PC-9 (cell line): Measurements from ENCODE around the gene ADCY2. TPM values are rescaled to one million over a fixed set of nuclear protein-coding genes. Genes with fewer than 3 reads are reported as not detected.

Source experiments
- BruUV-seq: library from RNA; stranded (reverse); fragments of 400-500 nt; replicated peaks from 2 replicates; lab custom pipeline; 2021; lab: Mats Ljungman, UMichigan
- CTCF ChIA-PET: fragments of 300-600 bp; sonication (Branson Sonifier 250); formaldehyde crosslinking; loops from one replicate; lab custom pipeline; 2022; ENCODE audit warnings: antibody characterized with exemption; lab: Charles Lee
- POLR2A ChIA-PET: fragments of 300-600 bp; sonication (Branson Sonifier 250); formaldehyde crosslinking; loops from one replicate; lab custom pipeline; 2022; ENCODE audit warnings: antibody characterized with exemption; ENCODE audit not compliant: unreplicated experiment; lab: Charles Lee
- DNase-seq, 2 experiments: peaks; one replicate each; pipeline versions ENCODE4 v3.0.0 to v3.0.0-alpha.2; 2015 to 2022; ENCODE audit warnings: mixed read lengths in 1 of 2
- H2AFZ ChIP-seq: fragments of 200-600 bp; sonication (generic); 2 replicates; pipeline ENCODE4 v1.8.1; 2017; ENCODE audit warnings: antibody characterized with exemption
- H3F3A ChIP-seq: fragments of 200-600 bp; sonication (generic); 2 replicates; pipeline ENCODE4 v1.8.1; 2017; ENCODE audit warnings: antibody characterized with exemption, mild to moderate bottlenecking, low read depth; ENCODE audit not compliant: insufficient read depth
- H3K27ac ChIP-seq: fragments of 200-600 bp; sonication (generic); 2 replicates; pipeline ENCODE4 v1.6.1; 2016; ENCODE audit warnings: mixed run types
- H3K27me3 ChIP-seq: fragments of 200-600 bp; sonication (generic); 2 replicates; pipeline ENCODE4 v1.6.1; 2016; ENCODE audit warnings: low read depth, mixed run types; ENCODE audit not compliant: insufficient read depth
- H3K36me3 ChIP-seq: fragments of 200-600 bp; sonication (generic); 2 replicates; pipeline ENCODE4 v1.6.1; 2016; ENCODE audit warnings: low read depth, mixed run types
- H3K4me1 ChIP-seq: fragments of 200-600 bp; sonication (generic); replicated peaks from 2 replicates; pipeline ENCODE4 v1.6.1; 2016; ENCODE audit warnings: mixed run types; ENCODE audit not compliant: insufficient read depth
- H3K4me2 ChIP-seq: fragments of 200-600 bp; sonication (generic); 2 replicates; pipeline ENCODE4 v1.6.1; 2017; ENCODE audit warnings: mixed run types
- H3K4me3 ChIP-seq: fragments of 200-600 bp; sonication (generic); 2 replicates; pipeline ENCODE4 v1.6.1; 2016; ENCODE audit warnings: mixed run types
- H3K79me2 ChIP-seq: fragments of 200-600 bp; sonication (generic); 2 replicates; pipeline ENCODE4 v1.6.1; 2017; ENCODE audit warnings: low read depth, mixed run types
- H3K9me2 ChIP-seq: fragments of 200-600 bp; sonication (generic); 2 replicates; pipeline ENCODE4 v1.8.1; 2017; ENCODE audit warnings: mild to moderate bottlenecking; ENCODE audit not compliant: insufficient read depth
- H3K9me3 ChIP-seq: fragments of 200-600 bp; sonication (generic); 2 replicates; pipeline ENCODE4 v1.8.1; 2016; ENCODE audit warnings: low read depth; ENCODE audit not compliant: insufficient read depth
- H4K20me1 ChIP-seq: fragments of 200-600 bp; sonication (generic); 2 replicates; pipeline ENCODE4 v1.8.1; 2017; ENCODE audit not compliant: insufficient read depth
- EZH2 ChIP-seq: fragments of 200-600 bp; sonication (generic); IDR thresholded peaks from 2 replicates; pipeline ENCODE4 v1.8.0; 2017; ENCODE audit warnings: antibody characterized with exemption, low read depth
- intact Hi-C: fragments of 100-400 bp; cut with micrococcal nuclease; formaldehyde crosslinking; loops from one replicate; pipeline ENCODE4 v1.10.0; 2022; ENCODE audit not compliant: unreplicated experiment
- total RNA-seq: library from RNA; stranded (reverse); gene quantifications from 2 replicates; pipeline ENCODE4 v1.2.3, GENCODE V29; 2021
- TF ChIP-seq, protein P1 (sequence below): fragments of 200-600 bp; sonication (generic); conservative IDR thresholded peaks from 2 replicates; pipeline ENCODE4 v1.6.1; 2017; ENCODE audit warnings: mixed run types, antibody characterized with exemption, mild to moderate bottlenecking, moderate library complexity

Gene ADCY2
- total RNA-seq, 1 experiment from 2014 or later, result not detected

DNA sequence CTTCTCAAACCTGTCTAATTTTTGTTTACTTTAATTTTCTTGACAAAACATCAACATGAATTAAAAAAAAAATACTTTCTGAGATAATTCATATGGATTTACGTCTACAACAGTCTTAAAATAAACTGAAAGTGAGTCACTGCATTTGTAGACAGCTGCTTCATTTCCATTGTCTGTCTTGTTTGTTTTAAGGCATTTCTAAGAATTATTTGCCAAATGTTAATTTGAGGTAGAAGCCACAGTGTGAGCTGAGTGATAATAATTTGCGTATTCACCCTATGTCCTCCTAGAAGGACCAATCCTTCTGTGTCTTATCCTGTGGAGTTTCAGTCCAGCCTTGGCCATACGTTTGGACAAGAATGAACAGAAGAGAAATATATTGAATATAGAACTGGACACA lies 280.5 kb downstream of the ADCY2 start:
- Histone ChIP-seq H4K20me1 (no peaks in the 10 kb centered on the region; the same call in 1 of the 2 replicates), H3F3A (no peaks in the 10 kb centered on the region), H3K4me1 (no peaks in the 10 kb centered on the region), H3K4me2 (no peak overlapping the region), H3K36me3 (no peaks in the 10 kb centered on the region), H3K9me3 (no peaks in the 10 kb centered on the region), H3K27me3 (peaks cover 45% of the 10 kb centered on the region), H3K9me2 (no peaks in the 10 kb centered on the region), H3K27ac (no peak overlapping the region), H2AFZ (no peak overlapping the region), H3K4me3 (no peak overlapping the region), H3K79me2 (no peaks in the 10 kb centered on the region)
- TF ChIP-seq EZH2, result no peak
- TF ChIP-seq, protein P1, sequence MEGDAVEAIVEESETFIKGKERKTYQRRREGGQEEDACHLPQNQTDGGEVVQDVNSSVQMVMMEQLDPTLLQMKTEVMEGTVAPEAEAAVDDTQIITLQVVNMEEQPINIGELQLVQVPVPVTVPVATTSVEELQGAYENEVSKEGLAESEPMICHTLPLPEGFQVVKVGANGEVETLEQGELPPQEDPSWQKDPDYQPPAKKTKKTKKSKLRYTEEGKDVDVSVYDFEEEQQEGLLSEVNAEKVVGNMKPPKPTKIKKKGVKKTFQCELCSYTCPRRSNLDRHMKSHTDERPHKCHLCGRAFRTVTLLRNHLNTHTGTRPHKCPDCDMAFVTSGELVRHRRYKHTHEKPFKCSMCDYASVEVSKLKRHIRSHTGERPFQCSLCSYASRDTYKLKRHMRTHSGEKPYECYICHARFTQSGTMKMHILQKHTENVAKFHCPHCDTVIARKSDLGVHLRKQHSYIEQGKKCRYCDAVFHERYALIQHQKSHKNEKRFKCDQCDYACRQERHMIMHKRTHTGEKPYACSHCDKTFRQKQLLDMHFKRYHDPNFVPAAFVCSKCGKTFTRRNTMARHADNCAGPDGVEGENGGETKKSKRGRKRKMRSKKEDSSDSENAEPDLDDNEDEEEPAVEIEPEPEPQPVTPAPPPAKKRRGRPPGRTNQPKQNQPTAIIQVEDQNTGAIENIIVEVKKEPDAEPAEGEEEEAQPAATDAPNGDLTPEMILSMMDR, result no peak
- no TSS peak for BruUV-seq
- POLR2A ChIA-PET, result no interaction called here
- CTCF ChIA-PET, result no interaction called here
- no peak for DNase-seq
- intact Hi-C loops, result no loop called here

DNA sequence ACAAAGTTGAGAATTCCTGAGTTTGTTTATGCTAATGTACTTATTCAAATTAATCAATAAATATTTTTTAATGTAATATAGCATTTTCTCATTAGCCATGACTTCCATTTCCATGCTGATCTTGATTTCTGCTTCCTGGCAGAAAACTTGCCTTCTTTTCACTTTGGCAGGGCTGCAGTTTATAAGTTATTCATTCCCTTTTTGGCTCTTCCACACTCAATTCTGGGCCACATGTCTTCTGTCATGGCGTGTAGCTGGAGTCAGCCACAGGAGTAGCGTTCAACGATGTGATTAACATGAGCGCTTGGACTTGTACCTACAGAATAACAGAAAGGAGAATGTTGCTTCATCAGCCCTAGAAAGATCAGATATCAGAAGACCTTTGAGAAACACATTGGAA lies 282.1 kb downstream of the ADCY2 start:
- Histone ChIP-seq H3K79me2 (no peaks in the 10 kb centered on the region), H3K4me2 (no peak overlapping the region), H3K4me3 (no peak overlapping the region), H3K9me2 (no peaks in the 10 kb centered on the region), H3K36me3 (no peaks in the 10 kb centered on the region), H3K4me1 (no peaks in the 10 kb centered on the region), H3K9me3 (no peaks in the 10 kb centered on the region), H4K20me1 (no peaks in the 10 kb centered on the region; the same call in 1 of the 2 replicates), H2AFZ (no peak overlapping the region), H3K27me3 (peaks cover 41% of the 10 kb centered on the region), H3F3A (no peaks in the 10 kb centered on the region), H3K27ac (no peak overlapping the region)
- intact Hi-C loops, result no loop called here
- BruUV-seq, result no TSS peak
- CTCF ChIA-PET, result no interaction called here
- POLR2A ChIA-PET, result no interaction called here
- TF ChIP-seq, protein P1, result no peak
- TF ChIP-seq EZH2, result no peak
- DNase-seq, result no peak

DNA sequence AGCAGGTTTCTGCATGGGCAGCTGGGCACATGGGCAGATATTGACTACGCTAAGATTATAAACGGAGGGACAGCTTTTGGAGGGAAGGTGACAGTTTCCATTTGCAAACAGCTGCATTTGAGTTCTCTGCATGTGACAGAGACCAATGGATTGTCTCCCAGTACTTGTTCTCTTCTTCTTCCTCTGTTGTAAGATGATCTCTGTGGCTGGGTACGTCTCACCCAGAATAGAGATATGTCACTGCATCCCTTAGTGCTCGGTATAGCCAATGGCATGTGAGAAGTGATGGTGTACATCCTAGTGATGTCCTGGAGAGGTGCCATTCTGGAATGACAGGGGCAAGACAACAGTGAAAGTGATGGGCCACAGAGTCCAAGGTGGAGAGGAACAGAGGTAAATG lies 283.7 kb downstream of the ADCY2 start:
- H3K4me3 ChIP-seq, result no peak overlapping the region
- BruUV-seq, result no TSS peak
- H3K4me2 ChIP-seq, result no peak overlapping the region
- H4K20me1 ChIP-seq, result no peaks in the 10 kb centered on the region; the same call in 1 of the 2 replicates
- TF ChIP-seq EZH2, result no peak
- TF ChIP-seq, protein P1, result no peak
- ChIA-PET CTCF (no interaction called here), POLR2A (no interaction called here)
- no peaks in the 10 kb centered on the region for H3F3A ChIP-seq
- no peak overlapping the region for H3K27ac ChIP-seq
- H3K36me3 ChIP-seq, result no peaks in the 10 kb centered on the region
- intact Hi-C loops, result loop anchor here (5.0 kb wide), 1 partner anchor 857 kb away; no protein-coding TSS in a partner anchor
- H3K79me2 ChIP-seq, result no peaks in the 10 kb centered on the region
- H3K9me2 ChIP-seq, result no peaks in the 10 kb centered on the region
- H3K27me3 ChIP-seq, result peaks cover 28% of the 10 kb centered on the region
- DNase-seq, result no peak
- no peaks in the 10 kb centered on the region for H3K9me3 ChIP-seq
- H2AFZ ChIP-seq, result no peak overlapping the region
- H3K4me1 ChIP-seq, result no peaks in the 10 kb centered on the region
